GM18520 (cell line): ENCODE data around the gene MAGIX.
"Not testable (repeated sequence)": the region's sequence is repeated elsewhere in the genome, so short reads cannot be mapped to it uniquely, and the experiment has no call there.

Experiments used
- ATAC-seq: cut with Tn5 transposase; IDR thresholded peaks from one replicate; pipeline ENCODE4 v1.9.1; 2021; ENCODE audit not compliant: unreplicated experiment

MAGIX gene

DNA sequence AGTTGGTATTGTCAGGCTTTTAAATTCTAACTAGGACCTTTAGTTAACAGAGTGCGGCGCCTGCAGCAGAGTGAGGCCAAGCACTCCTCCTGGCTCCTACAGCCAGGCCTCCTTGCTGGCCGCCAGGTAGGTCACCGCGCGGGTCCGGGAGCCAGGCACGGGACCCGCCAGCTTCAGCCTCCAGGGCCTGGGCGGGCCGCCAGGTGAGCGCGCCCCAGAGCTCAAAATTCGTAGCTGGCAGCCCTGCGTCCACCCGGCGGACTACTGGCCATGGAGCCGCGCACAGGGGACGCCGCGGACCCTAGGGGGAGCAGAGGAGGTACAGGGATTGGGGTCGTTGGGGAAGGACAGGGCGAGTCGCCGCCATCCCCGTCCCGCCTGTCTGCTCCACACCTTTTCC lies at the start of gene MAGIX:
MAGIX (plus strand) TSS at position 139 of the 400 bp plus-strand sequence; CDS start at position 271, 132 bp downstream.
- ATAC-seq, result no peak

DNA sequence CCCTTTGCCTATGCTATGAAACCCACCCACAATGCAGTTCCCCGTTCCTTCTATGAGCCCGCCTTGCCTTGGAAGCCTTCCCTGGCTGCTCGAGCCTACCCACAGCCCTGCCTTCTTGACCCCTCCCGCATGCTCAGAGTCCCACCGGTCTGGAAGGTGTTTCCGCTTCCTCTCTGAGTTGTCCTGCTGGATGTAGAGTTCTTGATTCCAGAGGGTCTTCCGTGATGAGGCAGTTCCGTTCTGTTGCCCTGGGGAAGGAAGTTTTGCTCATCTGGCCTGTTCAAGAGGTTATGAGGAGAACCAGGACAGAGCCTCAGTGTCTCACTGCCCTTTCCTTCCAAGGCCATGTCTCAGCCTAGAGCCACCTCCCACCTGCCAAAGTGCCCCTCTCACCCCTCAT lies 46.5 kb upstream of the MAGIX start:
- ATAC-seq, result no peak

GRCh38 chrX:49116716-49117115 lies 45.8 kb upstream of the MAGIX start:
- ATAC-seq, result no peak

- no peak for ATAC-seq
These were observed 45.0 kb upstream of the MAGIX start for GRCh38 chrX:49117581-49117980.

DNA sequence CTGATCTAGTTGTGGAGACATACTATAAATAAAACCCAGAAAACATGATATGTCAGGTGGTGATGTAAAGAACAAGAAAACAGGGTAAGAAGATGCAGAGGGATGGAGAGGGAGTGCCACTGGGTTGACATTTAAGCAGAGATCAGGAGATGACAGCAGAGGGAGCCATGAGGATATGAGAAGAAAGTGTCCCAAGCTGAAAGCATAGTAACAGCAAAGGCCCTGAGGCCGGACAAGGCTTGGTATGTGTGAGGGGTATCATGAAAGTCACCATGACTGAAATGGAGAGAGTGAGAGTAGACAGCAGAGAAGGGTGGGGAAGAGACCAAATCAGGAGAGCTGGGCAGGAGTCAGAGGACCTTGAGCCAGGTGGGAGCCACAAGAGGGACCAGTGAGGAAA lies 42.5 kb upstream of the MAGIX start:
- ATAC-seq, result no peak

DNA sequence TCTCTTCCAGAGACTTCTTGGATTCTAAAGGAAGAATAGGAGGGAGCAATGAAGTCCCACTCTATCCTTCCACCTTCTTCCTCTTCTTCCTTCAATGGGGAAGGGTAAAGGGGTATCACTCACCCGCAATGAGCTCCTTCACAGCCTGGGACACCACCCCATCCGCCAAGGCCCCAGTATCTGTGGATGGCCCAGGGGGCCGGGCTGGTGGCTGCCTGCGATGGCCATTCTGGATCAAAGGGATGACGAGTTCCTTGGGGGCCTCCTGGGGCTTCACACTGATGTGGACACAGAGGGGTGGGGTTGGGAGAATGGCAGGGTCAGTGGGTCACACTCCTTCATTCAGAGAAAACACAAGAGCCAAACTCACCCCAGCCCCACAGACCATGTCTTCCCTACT lies 40.1 kb upstream of the MAGIX start:
- ATAC-seq, result no peak

GRCh38 chrX:49127742-49128258 lies 34.8 kb upstream of the MAGIX start:
- not testable (repeated sequence) for ATAC-seq

GRCh38 chrX:49129427-49129826 lies 33.1 kb upstream of the MAGIX start:
- no peak for ATAC-seq

DNA sequence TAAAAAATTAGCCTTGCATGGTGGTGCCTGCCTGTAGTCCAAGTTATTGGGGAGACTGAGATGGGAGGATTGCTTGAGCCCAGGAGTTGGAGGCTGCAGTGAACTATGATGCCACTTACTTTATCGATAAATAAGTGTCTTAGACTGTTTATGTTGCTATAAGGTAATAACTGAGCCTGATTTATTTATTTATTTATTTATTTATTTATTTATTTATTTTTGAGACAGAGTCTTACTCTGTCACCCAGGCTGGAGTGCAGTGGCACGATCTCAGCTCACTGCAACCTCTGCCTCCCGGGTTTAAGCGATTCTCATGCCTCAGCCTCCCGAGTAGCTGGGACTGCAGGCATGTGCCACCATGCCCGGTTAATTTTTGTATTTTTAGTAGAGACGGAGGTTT lies 30.3 kb upstream of the MAGIX start:
- not testable (repeated sequence) for ATAC-seq

DNA sequence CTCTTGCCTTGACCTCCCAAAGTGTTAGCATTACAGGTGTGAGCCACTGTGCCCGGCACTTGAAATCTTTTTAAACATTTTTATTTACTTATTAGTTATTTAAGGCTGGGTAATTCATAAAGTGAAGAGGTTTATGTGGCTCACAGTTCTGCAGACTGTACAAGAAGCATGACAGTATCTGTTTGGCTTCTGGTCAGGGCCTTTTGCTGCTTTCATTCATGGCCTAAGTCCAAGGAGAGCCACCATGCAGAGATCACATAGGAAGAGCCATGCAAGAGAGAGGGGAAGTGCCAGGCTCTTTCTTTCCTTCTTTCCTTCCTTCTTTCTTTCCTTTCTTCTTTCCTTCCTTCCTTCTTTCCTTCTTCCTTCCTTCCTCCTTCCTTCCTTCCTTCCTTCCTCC lies 28.8 kb upstream of the MAGIX start:
- ATAC-seq, result no peak

DNA sequence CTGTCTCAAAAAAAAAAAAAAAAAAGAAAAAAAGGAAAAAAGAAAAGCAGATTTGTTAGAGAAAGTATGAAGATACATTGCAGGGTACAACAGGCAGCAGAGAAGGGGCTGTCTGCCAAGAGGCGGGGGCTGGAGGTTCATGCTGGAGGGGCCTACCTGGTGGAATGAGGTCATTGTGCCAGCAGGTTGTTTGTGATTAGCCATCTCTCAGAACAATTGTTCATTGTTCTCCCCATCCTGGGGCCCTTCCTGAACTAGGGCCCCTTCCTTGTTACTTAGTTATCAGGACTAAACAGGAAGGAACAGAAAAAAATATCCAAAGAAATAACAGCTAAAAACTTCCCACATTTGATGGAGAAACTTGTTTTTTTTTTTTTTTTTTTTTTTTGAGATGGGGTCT lies 25.1 kb upstream of the MAGIX start:
- no peak for ATAC-seq

GRCh38 chrX:49139713-49140112 lies 22.8 kb upstream of the MAGIX start:
- ATAC-seq, result no peak

DNA sequence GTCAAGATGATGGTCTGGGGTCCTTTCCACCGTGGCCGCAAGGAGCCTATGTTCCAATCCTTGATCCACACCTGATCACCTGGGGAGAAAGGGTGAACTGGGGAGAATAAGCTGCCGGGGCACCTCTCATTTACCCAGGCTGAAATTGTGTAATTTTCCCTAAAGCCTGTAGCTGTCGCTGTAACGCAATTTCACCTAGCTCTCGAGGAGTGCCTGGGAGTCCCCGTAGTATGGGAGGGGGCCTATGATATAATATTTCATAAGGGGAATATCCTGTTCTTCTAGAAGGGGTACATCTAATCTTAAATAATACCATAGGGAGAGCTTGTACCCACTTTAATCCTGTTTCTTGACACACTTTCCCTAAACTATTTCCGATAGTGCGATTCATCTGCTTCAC lies 20.3 kb upstream of the MAGIX start:
- not testable (repeated sequence) for ATAC-seq

DNA sequence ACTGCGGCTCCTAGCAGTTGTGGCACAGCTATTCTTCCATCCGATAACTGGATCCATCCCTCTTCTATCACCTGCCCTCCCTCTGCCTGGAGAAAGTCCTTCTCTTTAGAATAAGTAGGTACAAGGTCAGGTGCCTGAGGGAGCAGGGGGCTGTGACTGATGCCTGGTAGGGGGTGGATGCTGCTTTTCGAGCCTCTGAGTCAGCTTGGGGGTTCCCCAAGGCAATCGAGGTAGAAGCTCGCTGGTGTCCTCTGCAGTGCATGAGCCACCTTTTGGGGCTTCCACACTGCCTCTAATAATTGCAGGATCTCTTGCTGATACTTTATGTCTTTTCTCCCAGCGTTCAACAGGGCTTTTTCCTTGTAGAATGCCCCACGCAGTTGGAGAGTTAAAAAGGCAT lies 19.4 kb upstream of the MAGIX start:
- ATAC-seq, result not testable (repeated sequence)

DNA sequence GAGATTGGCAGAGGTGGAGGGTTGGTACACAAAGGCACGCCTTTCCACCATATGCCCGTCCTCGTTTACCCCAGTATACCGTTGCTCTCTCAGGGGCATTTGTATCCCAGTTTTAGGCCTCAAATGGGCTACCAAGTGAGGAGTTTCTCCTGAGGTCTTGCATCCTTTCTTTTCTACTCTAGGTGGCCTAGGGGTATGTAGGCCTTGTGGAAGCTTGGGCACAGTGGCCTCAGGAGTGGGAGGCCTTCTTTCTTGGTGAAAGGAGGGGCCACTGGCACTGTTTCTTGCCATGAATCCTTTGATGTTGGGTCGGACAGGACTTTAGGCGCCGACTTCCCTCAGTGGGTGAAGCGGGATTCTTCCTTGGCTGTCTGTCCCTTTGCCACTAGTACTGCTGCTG lies 15.3 kb upstream of the MAGIX start:
- no peak for ATAC-seq

GRCh38 chrX:49147936-49148335 lies 14.6 kb upstream of the MAGIX start:
- no peak for ATAC-seq

- ATAC-seq, result not testable (repeated sequence)
These were observed 14.0 kb upstream of the MAGIX start for GRCh38 chrX:49148390-49149100.

DNA sequence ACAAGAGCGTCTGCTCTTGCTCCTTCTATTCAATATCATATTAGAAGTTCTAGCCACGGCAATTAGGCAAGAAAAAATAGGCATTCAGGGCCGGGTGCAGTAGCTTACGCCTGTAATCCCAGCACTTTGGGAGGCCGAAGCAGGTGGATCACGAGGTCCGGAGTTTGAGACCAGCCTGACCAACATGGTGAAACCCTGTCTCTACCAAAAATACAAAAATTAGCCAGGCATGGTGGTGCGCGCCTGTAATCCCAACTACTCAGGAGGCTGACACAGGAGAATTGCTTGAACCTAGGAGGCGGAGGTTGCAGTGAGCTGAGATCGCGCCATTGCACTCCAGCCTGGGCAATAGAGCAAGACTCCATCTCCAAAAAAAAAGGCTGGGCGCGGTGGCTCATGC lies 13.3 kb upstream of the MAGIX start:
- not testable (repeated sequence) for ATAC-seq

DNA sequence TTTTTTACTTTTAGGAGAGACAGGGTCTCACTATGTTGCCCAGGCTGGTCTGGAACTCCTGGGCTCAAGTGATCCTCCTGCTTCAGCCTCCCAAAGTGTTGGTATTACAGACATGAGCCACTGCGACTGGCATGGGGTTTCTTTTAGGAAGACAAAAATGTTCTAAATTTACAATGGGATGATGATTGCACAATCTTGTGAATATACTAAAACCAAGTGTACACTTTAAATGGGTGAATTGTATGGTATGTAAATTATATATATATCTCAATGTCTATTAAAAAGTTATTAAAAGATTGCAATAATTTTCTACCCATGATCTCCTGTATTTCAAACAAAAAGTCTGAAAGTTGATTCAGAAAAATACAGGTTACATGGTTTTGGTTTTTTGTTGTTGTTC lies 9.1 kb upstream of the MAGIX start:
- ATAC-seq, result no peak

DNA sequence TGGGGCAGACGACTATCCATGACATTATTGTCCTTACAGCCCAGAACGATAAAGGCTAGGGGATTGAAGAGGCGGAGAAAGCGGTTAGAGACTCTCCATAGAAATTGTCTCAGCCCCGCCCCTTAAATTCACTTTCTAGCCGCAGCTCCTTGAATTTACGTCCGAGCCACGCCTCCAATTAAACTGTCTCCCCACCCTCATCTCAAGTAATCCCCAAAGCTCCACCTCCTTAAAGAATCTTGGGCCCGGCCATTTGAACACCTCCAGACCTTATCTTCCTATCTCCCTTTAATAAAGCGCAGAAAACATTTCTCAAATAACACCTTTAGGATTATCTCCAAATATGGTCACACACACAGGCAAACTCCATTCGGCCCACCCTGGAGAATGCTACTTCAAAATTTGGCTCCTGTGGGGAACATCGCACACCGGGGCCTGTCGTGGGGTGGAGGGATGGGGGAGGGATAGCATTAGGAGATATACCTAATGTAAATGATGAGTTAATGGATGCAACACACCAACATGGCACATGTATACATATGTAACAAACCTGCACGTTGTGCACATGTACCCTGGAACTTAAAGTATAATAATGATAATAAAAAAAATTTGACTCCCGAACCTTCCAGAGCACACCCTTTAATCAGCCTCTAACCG lies 7.2 kb upstream of the MAGIX start:
- ATAC-seq, result no peak

- peak; percentile 76 for ATAC-seq
These were observed 6.4 kb upstream of the MAGIX start for GRCh38 chrX:49155900-49156837.
